Suppressor macrophage treated with lipopolysaccharide for 4 hours (primary cell): ENCODE results near the gene OR10P1.

ENCODE experiments used
- DNase-seq: peaks from one replicate; pipeline ENCODE4 v3.0.0-alpha.2; 2020

Gene OR10P1

GRCh38 chr12:55686366-55687010 is 49.8 kb downstream of the OR10P1 start:
- DNase-seq, result no peak
